UCSD-AML1 (cell line): ENCODE results near the gene AP2A1.

Experiments used
- DNase-seq: peaks from one replicate; lab custom pipeline; 2025; ENCODE audit not compliant: unreplicated experiment; lab: John Stamatoyannopoulos, UW

Gene AP2A1

GRCh38 chr19:49837009-49837310 is 70.2 kb downstream of the AP2A1 start:
- DNase-seq: no peak

DNA sequence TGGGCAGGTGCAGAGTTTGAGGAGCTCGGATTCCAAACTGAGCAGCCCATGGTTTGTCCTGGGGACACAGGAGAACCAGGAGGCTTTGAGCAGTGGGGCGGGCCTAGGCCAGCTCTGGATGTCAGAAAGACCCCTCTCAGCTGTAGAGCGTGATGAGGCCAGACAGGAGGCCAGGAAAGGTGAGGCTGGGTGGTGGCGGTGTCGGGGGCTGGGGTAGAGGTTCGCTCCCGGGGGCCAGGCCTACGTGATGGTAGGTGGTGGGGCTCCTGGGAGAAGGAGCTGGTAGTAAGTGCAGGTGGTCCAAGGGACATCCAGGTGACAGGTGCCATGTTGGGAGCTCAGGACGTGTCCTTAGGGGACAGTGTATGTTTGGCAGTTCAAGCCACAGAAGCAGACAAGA is 70.6 kb downstream of the AP2A1 start:
- DNase-seq: no peak

DNA sequence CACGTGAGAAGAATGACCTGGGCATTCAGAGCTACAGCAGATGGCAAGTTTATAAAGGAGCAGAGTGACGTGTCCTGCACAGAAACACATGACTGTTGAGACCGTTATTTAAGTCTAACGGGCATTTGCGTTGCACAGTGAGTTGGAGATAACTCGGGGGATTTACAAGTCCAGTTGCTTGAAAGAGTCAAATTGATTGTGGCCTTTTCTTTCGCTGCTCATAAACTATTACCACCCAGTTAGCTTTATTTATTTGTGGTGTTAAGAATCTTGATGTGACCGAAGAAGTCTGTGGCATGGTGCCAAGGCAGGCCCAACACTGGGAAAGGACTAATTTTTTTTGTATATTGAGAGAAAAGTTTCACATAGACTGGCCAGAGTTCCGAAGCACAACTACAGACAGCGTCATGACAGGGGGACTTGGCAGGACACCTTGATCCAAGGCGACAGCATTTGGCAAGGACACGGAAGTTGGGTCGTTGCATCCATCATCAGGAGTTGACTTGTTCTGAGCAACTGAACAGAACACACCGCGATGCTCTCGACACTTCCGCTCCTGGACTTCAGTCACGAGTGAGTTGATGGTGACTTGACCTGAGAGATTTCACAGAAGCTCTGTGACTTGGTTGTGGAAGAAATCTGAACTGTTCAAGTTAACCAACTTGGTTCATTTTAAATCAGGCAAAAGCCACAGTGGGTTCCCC is 72.2 kb downstream of the AP2A1 start:
- DNase-seq: no peak

DNA sequence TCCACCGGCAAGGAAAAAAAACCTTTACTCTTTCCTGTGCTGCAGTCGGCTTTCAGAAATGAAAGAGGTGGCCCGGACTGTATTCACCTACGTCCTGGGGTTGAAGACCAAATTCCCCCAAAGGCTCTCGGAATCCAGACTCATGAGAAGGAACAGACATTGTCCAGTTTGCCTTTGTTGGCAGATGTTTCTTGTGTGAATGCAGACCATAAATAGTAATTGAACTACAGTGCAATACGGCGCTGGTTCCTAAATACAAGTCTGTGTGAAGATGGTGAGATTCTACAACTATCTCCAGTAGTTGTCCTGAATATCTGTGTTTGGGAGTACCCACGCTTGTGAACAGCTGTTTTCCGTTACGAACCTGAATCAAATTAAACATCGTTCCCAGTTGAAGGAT is 72.9 kb downstream of the AP2A1 start:
- no peak for DNase-seq

DNA sequence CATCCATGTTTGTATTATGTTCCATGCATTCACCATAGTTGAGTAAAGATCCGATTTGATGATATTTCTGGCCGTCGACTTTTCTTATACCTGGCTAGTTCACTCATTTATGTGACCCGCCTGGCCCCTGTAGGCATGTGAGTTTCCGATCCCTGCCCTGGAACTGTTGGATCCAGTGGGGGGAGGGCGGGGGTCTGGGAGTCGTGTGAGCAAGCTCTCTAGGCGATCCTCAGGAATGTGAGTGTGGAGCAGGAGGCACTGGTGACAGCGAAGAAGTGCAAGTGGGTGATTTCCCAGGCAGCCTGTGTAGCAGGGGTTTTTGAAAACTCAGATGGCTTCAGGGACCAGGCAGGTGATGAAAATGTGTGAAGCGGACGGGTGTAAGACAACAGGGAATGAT is 73.5 kb downstream of the AP2A1 start:
- no peak for DNase-seq

DNA sequence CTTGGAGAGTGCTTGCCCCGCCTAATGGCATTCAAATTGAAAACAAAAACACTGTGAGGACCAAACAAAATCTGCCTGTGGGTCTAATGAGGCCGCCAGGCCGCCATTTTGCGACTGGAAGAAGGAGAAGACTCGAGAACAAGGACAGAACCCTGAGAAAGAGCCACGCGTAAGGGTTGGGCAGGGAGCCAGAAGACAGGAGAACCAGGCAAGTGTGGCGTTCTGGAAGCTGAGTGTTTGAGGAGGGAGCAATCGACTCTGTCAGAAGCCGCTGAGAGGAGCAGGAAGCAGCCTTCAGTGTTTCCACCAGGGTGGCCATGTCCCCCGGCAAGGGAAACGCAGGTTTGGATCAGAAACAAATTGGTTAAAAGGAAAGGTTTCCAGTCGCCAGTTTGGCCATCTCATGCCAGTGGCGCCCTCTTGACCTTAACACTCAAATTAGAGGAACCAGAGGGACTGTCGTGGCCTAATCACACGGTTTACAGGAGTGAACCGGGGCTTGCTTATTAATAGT is 74.0 kb downstream of the AP2A1 start:
- no peak for DNase-seq

GRCh38 chr19:49843265-49843664 is 76.5 kb downstream of the AP2A1 start:
- DNase-seq: no peak

- DNase-seq: no peak
Measured at GRCh38 chr19:49844138-49845095, 77.6 kb downstream of the AP2A1 start.

DNA sequence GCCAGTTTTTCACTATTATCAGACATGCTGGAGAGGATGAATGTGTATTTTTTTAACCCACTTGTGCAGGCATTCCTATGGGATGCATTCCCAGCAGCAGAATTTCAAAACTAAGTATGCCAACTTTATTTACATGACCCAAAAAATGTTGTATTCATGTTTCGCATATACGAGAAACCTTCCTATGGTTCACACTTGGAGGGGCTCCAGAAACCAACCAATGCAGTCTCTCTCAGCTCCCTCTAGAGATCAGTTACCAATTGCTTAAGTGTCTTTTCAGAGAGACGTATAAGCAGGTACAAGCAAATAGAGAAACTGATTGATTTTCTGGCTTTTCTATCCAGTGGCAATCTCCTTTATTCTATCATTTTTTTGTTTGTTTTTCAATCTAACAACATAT is 78.6 kb downstream of the AP2A1 start:
- DNase-seq: no peak

GRCh38 chr19:49846408-49846807 is 79.6 kb downstream of the AP2A1 start:
- no peak for DNase-seq

- no peak for DNase-seq
Measured at GRCh38 chr19:49847731-49848696, 81.2 kb downstream of the AP2A1 start.

- no peak for DNase-seq
Measured at GRCh38 chr19:49848938-49849337, 82.1 kb downstream of the AP2A1 start.

- no peak for DNase-seq
Measured at GRCh38 chr19:49849433-49850220, 82.8 kb downstream of the AP2A1 start.

GRCh38 chr19:49850221-49850486 is 83.4 kb downstream of the AP2A1 start:
- no peak for DNase-seq

DNA sequence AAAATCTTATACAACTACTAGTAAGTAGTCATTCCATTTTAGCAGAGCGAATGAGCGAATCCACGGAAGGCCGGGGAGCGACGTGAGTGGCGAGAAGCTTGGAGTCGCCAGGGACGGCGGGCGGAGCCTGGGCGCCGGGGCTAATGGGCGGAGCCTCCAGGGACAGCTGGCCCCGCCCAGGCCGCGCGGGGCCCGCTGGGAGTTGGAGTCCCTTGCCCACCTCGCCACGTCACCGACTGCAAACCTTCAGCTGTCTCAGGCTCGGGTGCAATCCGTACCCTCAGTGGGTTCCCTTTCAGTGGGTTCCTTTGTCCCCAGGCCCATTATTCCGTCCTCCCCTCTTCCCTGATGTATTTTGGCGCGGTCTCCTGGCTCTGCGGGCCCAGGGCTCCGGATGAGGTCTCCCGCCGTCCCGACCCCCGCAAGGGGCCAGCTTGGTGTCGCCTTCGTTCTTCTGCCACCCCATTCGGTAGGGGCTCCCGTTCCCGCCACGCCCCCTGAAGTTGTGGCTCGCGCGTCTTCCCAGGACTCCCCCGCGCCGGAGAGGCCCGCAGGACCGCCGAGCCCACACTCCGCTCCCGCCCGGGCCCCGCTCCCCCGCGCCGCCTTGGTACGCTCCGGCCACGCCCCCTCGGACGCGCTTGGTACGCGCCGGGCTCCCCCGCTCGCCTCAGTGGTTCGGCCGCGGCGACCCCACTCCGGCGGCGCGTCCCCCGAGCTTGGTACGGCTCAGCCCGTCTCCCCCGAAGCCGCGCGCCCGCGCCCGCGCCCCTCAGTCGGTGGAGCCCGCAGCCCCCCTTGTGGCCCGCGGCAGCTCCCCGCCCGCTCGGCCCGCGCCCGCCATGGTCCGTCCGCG is 83.9 kb downstream of the AP2A1 start, which contains the start of gene PTOV1:
Gene PTOV1 (plus strand): TSS at position 673 of the 856 bp plus-strand sequence.
- DNase-seq: peak; percentile 94

- no peak for DNase-seq
Measured at GRCh38 chr19:49851456-49852259, 84.9 kb downstream of the AP2A1 start.

- no peak for DNase-seq
Measured at GRCh38 chr19:49852631-49853126, 85.9 kb downstream of the AP2A1 start.

GRCh38 chr19:49853852-49854377 is 87.1 kb downstream of the AP2A1 start:
- no peak for DNase-seq
